Kidney (tissue), 14 donors: ENCODE data around the gene CACNB4. TPM values are rescaled to one million over a fixed set of nuclear protein-coding genes. Genes with fewer than 3 reads are reported as not detected.

Source experiments
- DNase-seq, 5 donors: peaks; one replicate each; pipeline ENCODE4 v3.0.0-alpha.2; 2013 to 2020
- FAIRE-seq: peaks from 2 replicates; lab custom pipeline; 2012; peaks lifted over from hg19 to GRCh38; lab: Jason Lieb, UNC
- H3K27ac ChIP-seq, 2 donors: one replicate each; pipeline ENCODE4 v1.7.0; 2013; ENCODE audit warnings: low read depth in 2 of 2, low read length in 2 of 2, inconsistent platforms in 1 of 2
- H3K27me3 ChIP-seq: one replicate; pipeline ENCODE4 v1.7.1; 2013; ENCODE audit warnings: low read length, inconsistent platforms; ENCODE audit not compliant: control insufficient read depth, insufficient read depth
- H3K36me3 ChIP-seq, 3 donors: one replicate each; pipeline versions ENCODE4 v1.7.0 to v1.7.1; 2013; ENCODE audit warnings: low read length in 3 of 3, control low read depth in 1 of 3, inconsistent platforms in 1 of 3; ENCODE audit not compliant: insufficient read depth in 3 of 3, control insufficient read depth in 2 of 3
- H3K4me1 ChIP-seq, 3 donors: one replicate each; pipeline versions ENCODE4 v1.7.0 to v1.7.1; 2013; ENCODE audit warnings: low read length in 3 of 3, inconsistent platforms in 1 of 3, low read depth in 1 of 3; ENCODE audit not compliant: control insufficient read depth in 2 of 3, insufficient read depth in 2 of 3
- H3K4me3 ChIP-seq, 3 donors: one replicate each; pipeline versions ENCODE4 v1.7.0 to v1.8.1; 2013; ENCODE audit warnings: low read length in 3 of 3, control low read depth in 1 of 3, inconsistent platforms in 1 of 3
- H3K9ac ChIP-seq, 3 donors: one replicate each; pipeline versions ENCODE4 v1.7.0 to v1.7.1; 2013; ENCODE audit warnings: low read length in 3 of 3, control low read depth in 1 of 3, inconsistent platforms in 1 of 3
- H3K9me3 ChIP-seq, 3 donors: one replicate each; pipeline versions ENCODE4 v1.7.0 to v1.7.1; 2013; ENCODE audit warnings: low read length in 3 of 3, control low read depth in 1 of 3, inconsistent platforms in 1 of 3; ENCODE audit not compliant: control insufficient read depth in 2 of 3, insufficient read depth in 1 of 3
- intact Hi-C: fragments of 100-400 bp; cut with DNase I; formaldehyde crosslinking; loops from one replicate; pipeline ENCODE4 v1.11.1; 2022
- polyA plus RNA-seq: library from polyadenylated mRNA; stranded (reverse); fragments of 350-450 nt; fragmentation: Illumina TruSeq; extraction: RNeasy Lipid Tissue Mini Kit (QIAGEN cat#74804); gene quantifications from one replicate; pipeline ENCODE4 v1.2.3, GENCODE V29; 2014; ENCODE audit warnings: low read depth, low replicate concordance; ENCODE audit not compliant: insufficient read depth
- total RNA-seq: library from RNA; stranded (reverse); fragmentation: NEBNext Ultra II Directional; extraction: Animal tissue kit (Norgen Biotek cat#: 25700); gene quantifications from one replicate; pipeline ENCODE4 v1.2.1, GENCODE V29; 2021
- TF ChIP-seq, protein P1 (sequence below): IDR thresholded peaks from 3 replicates; pipeline ENCODE4 v1.5.1; 2012; ENCODE audit warnings: mild to moderate bottlenecking, moderate library complexity, borderline replicate concordance; ENCODE audit not compliant: insufficient read depth; ENCODE audit errors: extremely low read depth
- donor health status: control.
- donor health status: control.
- donor health status: control.
- donor health status: control.
- donor health status: control.
- donor health status: DM: yes; HTN: yes; CAD: no.
- donor health status: Normal renal cell carcinoma (clear cell type).

The CACNB4 gene
- total and polyA plus RNA-seq, 2 donors from 2014 or later: 1.3 to 2.2 TPM

DNA sequence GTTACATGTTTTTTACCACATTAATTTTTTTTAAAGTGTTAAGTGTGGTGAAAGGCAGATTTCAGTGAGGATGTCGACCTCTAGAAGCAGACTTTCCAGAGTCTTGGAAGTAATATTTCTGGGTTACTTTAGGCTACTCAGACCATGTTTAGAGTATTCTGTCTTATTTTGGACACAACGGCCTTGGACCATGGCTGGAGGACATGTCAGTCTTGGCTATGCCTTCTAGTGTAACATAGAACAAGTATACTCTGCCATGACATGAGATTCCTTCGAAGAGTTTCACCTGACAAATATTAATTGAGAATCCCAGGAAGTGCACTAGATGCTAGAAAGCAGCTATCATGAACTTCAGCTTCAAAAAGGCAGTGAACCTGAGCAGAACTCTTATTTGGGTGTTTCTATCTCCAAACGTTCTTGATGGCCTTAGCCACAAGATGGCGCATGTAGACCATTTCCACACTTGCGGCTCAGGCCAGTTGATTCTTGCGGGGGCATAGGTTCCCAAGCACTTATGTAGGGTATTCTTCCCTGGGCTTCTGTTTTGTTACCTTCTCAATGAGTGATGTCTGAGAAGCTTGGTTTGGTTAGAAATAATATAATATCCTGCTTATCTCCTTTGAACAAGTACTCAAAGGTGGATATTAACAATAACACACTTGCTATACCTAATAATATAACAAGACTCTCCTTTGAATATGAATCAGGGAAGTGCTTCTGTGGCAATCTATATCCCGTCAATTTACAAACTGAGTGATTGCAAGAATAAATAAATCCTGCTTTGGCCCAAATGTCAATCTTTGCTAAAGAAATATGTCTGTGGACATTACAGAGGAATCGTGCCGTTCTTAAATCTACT lies 62.0 kb downstream of the CACNB4 start:
- Histone ChIP-seq H3K27me3 (no peaks in the 10 kb centered on the region), H3K4me3 (no peak overlapping the region), H3K4me1 (peaks cover 0 to 7% (median 6%) of the 10 kb centered on the region in 3 donors), H3K27ac (no peak overlapping the region), H3K9me3 (no peaks in the 10 kb centered on the region), H3K9ac (no peak overlapping the region), H3K36me3 (no peaks in the 10 kb centered on the region)
- intact Hi-C loops: loop anchor here (10.0 kb wide), 1 partner anchor 598 kb away; no protein-coding TSS in a partner anchor
- TF ChIP-seq, protein P1, sequence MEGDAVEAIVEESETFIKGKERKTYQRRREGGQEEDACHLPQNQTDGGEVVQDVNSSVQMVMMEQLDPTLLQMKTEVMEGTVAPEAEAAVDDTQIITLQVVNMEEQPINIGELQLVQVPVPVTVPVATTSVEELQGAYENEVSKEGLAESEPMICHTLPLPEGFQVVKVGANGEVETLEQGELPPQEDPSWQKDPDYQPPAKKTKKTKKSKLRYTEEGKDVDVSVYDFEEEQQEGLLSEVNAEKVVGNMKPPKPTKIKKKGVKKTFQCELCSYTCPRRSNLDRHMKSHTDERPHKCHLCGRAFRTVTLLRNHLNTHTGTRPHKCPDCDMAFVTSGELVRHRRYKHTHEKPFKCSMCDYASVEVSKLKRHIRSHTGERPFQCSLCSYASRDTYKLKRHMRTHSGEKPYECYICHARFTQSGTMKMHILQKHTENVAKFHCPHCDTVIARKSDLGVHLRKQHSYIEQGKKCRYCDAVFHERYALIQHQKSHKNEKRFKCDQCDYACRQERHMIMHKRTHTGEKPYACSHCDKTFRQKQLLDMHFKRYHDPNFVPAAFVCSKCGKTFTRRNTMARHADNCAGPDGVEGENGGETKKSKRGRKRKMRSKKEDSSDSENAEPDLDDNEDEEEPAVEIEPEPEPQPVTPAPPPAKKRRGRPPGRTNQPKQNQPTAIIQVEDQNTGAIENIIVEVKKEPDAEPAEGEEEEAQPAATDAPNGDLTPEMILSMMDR: peak; percentile 87
- DNase-seq (peak in 4 of 5 donors; percentile 74 to 92 (median 85)), FAIRE-seq (peak; percentile 86)

DNA sequence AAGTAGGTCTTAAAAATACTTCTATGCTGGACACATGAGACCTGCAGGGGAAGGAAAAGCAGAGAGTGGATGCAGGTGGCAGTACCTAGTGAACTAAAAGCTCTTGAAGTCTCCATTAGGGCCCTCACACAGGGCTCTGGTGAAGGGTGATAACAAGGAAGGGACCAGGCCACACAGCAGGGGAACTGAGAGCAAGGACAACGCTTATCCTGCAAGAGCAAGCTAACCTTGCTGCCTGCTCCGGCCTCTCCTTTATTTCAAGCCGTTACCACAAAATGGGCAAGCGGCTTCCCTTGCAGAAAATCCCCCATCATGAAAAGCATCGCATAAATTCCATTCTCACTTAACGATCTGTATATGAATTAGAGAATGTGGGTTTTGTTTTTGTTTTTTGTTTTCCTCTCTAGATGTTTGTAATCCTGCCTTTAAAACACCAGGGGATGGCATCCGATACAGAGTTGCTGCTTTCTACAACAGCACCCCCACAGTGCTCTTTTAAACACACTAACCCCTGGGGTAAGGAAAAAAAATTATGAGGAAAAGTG lies 64.5 kb downstream of the CACNB4 start:
- Histone ChIP-seq H3K4me1 (peaks cover 0 to 7% (median 6%) of the 10 kb centered on the region in 3 donors), H3K9me3 (no peaks in the 10 kb centered on the region), H3K27me3 (no peaks in the 10 kb centered on the region), H3K36me3 (no peaks in the 10 kb centered on the region), H3K4me3 (no peak overlapping the region), H3K9ac (no peak overlapping the region), H3K27ac (no peak overlapping the region)
- TF ChIP-seq, protein P1: no peak
- DNase-seq (no peak), FAIRE-seq (no peak)
- intact Hi-C loops: loop anchor here (10.0 kb wide), 1 partner anchor 600 kb away; no protein-coding TSS in a partner anchor

DNA sequence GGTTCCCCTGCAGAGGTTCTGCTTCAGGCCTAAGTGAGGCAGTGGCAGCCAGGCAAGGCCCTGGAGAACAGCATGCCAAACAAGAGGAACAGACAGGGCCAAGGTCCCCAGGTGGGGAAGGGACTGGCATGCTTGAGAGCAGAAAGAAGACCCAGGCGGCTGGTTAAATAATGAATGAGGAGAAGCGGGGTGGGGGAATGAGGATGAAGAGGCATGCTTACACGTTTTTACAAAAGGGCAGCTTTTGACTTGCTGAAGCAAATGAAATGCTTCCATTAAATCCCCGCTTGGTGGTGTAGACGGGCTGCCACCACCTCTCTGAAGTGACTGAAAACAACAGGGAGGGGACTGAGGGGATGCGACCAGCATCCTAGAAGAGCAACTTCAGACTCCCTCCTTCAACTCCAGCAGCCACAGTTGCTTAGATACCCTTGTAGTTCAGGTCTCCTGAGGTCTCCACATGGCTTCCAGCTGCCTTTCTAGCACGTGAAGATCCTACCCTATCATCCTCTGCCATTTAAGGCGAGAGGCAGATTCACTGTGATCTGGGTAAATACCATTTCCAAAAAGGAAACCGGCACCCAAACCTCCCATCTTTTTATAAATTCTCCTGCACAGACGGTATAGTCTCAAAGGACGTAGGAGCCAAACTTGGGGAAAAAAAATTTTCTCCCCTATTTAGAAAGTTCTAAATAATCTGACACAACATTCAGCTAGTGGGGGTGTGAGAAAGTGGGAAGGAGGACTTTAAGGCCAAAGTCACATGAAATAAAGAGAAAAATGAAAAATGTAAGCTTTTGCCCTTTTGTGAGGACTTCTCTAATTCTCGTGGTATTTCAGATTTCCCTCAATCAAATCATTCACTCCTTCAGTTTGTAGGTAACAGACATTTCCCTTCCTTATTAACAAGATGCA lies 65.6 kb downstream of the CACNB4 start:
- no peaks in the 10 kb centered on the region for H3K9me3 ChIP-seq
- no peak overlapping the region for H3K9ac ChIP-seq
- TF ChIP-seq, protein P1: no peak
- no peak overlapping the region for H3K27ac ChIP-seq
- intact Hi-C loops: loop anchor here (10.0 kb wide), 1 partner anchor 602 kb away; no protein-coding TSS in a partner anchor
- peaks cover 0 to 6% (median 2%) of the 10 kb centered on the region in 3 donors for H3K4me1 ChIP-seq
- no peak overlapping the region for H3K4me3 ChIP-seq
- FAIRE-seq (no peak), DNase-seq (no peak)
- no peaks in the 10 kb centered on the region for H3K36me3 ChIP-seq
- H3K27me3 ChIP-seq: no peaks in the 10 kb centered on the region
